HEK293 (cell line): ENCODE results near the gene DACH2.

Experiments
- CTCF ChIA-PET: fragments of 350-600 bp; formaldehyde crosslinking; extraction: SDS; loops from one replicate; lab custom pipeline; 2021; ENCODE audit warnings: antibody characterized with exemption; lab: Yijun Ruan, JAX
- POLR2A ChIA-PET: fragments of 300-600 bp; formaldehyde crosslinking; extraction: SDS; loops from one replicate; lab custom pipeline; 2020; ENCODE audit warnings: antibody characterized with exemption, inconsistent platforms; lab: Yijun Ruan, JAX
- H3K27ac ChIP-seq: fragments of 200-500 bp; sonication (Bioruptor generic); 2 replicates; pipeline ENCODE4 v1.5.1; 2014; ENCODE audit warnings: low read depth, low read length, control low read depth, inconsistent platforms; ENCODE audit errors: extremely low read depth
- H3K36me3 ChIP-seq, 2 experiments: fragments of 200-500 bp in 1 of 2; sonication (Bioruptor generic) in 1 of 2; 1 replicate in 1 of 2; 2 replicates in 1 of 2; pipeline ENCODE4 v1.5.1; 2014 to 2017; ENCODE audit warnings: inconsistent platforms in 2 of 2, low read length in 2 of 2; ENCODE audit not compliant: control insufficient read depth in 2 of 2, insufficient read depth in 1 of 2
- H3K4me1 ChIP-seq: fragments of 200-500 bp; sonication (Bioruptor generic); 2 replicates; pipeline ENCODE4 v1.5.1; 2014; ENCODE audit warnings: mild to moderate bottlenecking, low read length, inconsistent platforms; ENCODE audit not compliant: control insufficient read depth, insufficient read depth
- H3K4me3 ChIP-seq: 2 replicates; pipeline ENCODE4 v1.5.1; 2011; ENCODE audit warnings: low read depth, mild to moderate bottlenecking, control low read depth, low read length, moderate library complexity
- H3K9me3 ChIP-seq: fragments of 200-500 bp; sonication (Bioruptor generic); 2 replicates; pipeline ENCODE4 v1.5.1; 2014; ENCODE audit warnings: low read depth, low read length, inconsistent platforms; ENCODE audit not compliant: control insufficient read depth, insufficient read depth
- GLI2 ChIP-seq: fragments of 450-650 bp; formaldehyde crosslinking; IDR thresholded peaks from 2 replicates; pipeline ENCODE4; 2017; ENCODE audit warnings: missing biosample characterization, missing genetic modification characterization, low read depth, borderline replicate concordance
- HOXC10 ChIP-seq: sonication (generic); formaldehyde crosslinking; IDR thresholded peaks from 2 replicates; pipeline ENCODE4 v1.8.1; 2023; ENCODE audit warnings: mild to moderate bottlenecking, missing genetic modification reagents
- HOXD13 ChIP-seq: sonication (generic); formaldehyde crosslinking; IDR thresholded peaks from 2 replicates; pipeline ENCODE4 v1.8.0; 2022; ENCODE audit warnings: missing genetic modification reagents, borderline replicate concordance
- MYNN ChIP-seq: fragments of 450-650 bp; formaldehyde crosslinking; IDR thresholded peaks from 2 replicates; pipeline ENCODE4 v1.5.1; 2016; ENCODE audit warnings: missing biosample characterization, missing genetic modification characterization, borderline replicate concordance
- SCRT1 ChIP-seq: fragments of 450-650 bp; formaldehyde crosslinking; IDR thresholded peaks from 2 replicates; pipeline ENCODE4 v1.5.1; 2016; ENCODE audit warnings: missing biosample characterization, missing genetic modification characterization, borderline replicate concordance
- YY1 ChIP-seq: fragments of 450-650 bp; formaldehyde crosslinking; IDR thresholded peaks from 2 replicates; pipeline ENCODE4 v1.5.1; 2018; ENCODE audit warnings: missing biosample characterization, missing genetic modification characterization
- ZNF121 ChIP-seq: fragments of 450-650 bp; formaldehyde crosslinking; IDR thresholded peaks from 2 replicates; pipeline ENCODE4 v1.5.1; 2016; ENCODE audit warnings: missing biosample characterization, missing genetic modification characterization
- ZNF174 ChIP-seq: fragments of 450-650 bp; formaldehyde crosslinking; IDR thresholded peaks from 2 replicates; pipeline ENCODE4 v1.5.0; 2017; ENCODE audit warnings: missing biosample characterization, mild to moderate bottlenecking, missing genetic modification characterization
- ZNF221 ChIP-seq: fragments of 450-650 bp; formaldehyde crosslinking; IDR thresholded peaks from 2 replicates; pipeline ENCODE4 v1.5.1; 2017; ENCODE audit warnings: missing biosample characterization, missing genetic modification characterization, borderline replicate concordance
- ZNF324 ChIP-seq: fragments of 450-650 bp; formaldehyde crosslinking; IDR thresholded peaks from 2 replicates; pipeline ENCODE4 v1.5.1; 2016; ENCODE audit warnings: missing biosample characterization, missing genetic modification characterization
- ZNF341 ChIP-seq: fragments of 450-650 bp; formaldehyde crosslinking; IDR thresholded peaks from 2 replicates; pipeline ENCODE4; 2016; ENCODE audit warnings: low read depth, missing biosample characterization, missing genetic modification characterization
- ZNF561 ChIP-seq: fragments of 450-650 bp; IDR thresholded peaks from 2 replicates; pipeline ENCODE4 v1.5.1; 2018; ENCODE audit warnings: missing biosample characterization, missing genetic modification characterization, borderline replicate concordance
- ZNF624 ChIP-seq: fragments of 450-650 bp; formaldehyde crosslinking; IDR thresholded peaks from 2 replicates; pipeline ENCODE4 v1.5.1; 2017; ENCODE audit warnings: missing biosample characterization, missing genetic modification characterization
- ZNF664 ChIP-seq: fragments of 450-650 bp; formaldehyde crosslinking; IDR thresholded peaks from 2 replicates; pipeline ENCODE4 v1.5.1; 2016; ENCODE audit warnings: missing biosample characterization, missing genetic modification characterization
- ZNF791 ChIP-seq: fragments of 450-650 bp; formaldehyde crosslinking; IDR thresholded peaks from 2 replicates; pipeline ENCODE4 v1.5.1; 2016; ENCODE audit warnings: missing biosample characterization, missing genetic modification characterization
- ZSCAN23 ChIP-seq: fragments of 450-650 bp; formaldehyde crosslinking; IDR thresholded peaks from 2 replicates; pipeline ENCODE4 v1.5.1; 2016; ENCODE audit warnings: missing biosample characterization, missing genetic modification characterization
- TF ChIP-seq, protein P1 (sequence below): fragments of 450-650 bp; formaldehyde crosslinking; IDR thresholded peaks from 2 replicates; pipeline ENCODE4 v1.5.1; 2017; ENCODE audit warnings: missing biosample characterization, missing genetic modification characterization
- TF ChIP-seq, protein P2 (sequence below): fragments of 450-650 bp; formaldehyde crosslinking; IDR thresholded peaks from 2 replicates; pipeline ENCODE4 v1.5.1; 2016; ENCODE audit warnings: missing biosample characterization, missing genetic modification characterization
- TF ChIP-seq, protein P3 (sequence below): fragments of 450-650 bp; formaldehyde crosslinking; IDR thresholded peaks from 2 replicates; pipeline ENCODE4 v1.5.1; 2016; ENCODE audit warnings: missing biosample characterization, missing genetic modification characterization

DACH2 gene

DNA sequence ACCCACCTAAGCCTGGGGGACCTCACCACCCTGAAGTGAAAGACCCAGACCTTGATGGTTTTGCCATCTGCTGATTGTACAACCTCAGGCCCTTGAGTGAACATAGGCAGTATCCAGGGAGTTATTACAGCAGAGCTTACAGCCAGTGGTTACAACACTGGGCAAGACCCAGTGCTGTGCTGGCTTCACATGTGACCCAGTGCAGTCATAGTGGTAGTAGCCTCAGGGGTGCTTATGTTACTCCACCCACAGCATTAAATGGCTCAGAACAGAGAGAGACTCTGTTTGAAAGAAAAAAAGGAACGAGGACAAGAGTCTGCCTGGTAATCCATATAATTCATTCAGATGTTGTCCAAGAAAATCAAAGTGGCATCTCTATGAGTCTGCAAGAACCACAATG is 45.2 kb upstream of the DACH2 start:
- Histone ChIP-seq H3K4me3 (no peak overlapping the region), H3K27ac (no peak overlapping the region), H3K9me3 (no peaks in the 10 kb centered on the region), H3K36me3 (no peaks in the 10 kb centered on the region), H3K4me1 (no peaks in the 10 kb centered on the region)
- ChIA-PET POLR2A (no interaction called here), CTCF (interaction anchor here (1.2 kb wide), 1 partner anchor 30 kb away, joined by 6 read pairs; no protein-coding TSS in a partner anchor)
- TF ChIP-seq ZNF121 (tag by site-specific recombination): no peak
- no peak for TF ChIP-seq ZNF561 (tag by site-specific recombination)
- no peak for TF ChIP-seq ZNF624 (tag by site-specific recombination)
- no peak for TF ChIP-seq SCRT1 (tag by site-specific recombination)
- no peak for TF ChIP-seq ZNF174 (tag by site-specific recombination)
- no peak for TF ChIP-seq YY1 (tag by site-specific recombination)
- TF ChIP-seq, protein P1, sequence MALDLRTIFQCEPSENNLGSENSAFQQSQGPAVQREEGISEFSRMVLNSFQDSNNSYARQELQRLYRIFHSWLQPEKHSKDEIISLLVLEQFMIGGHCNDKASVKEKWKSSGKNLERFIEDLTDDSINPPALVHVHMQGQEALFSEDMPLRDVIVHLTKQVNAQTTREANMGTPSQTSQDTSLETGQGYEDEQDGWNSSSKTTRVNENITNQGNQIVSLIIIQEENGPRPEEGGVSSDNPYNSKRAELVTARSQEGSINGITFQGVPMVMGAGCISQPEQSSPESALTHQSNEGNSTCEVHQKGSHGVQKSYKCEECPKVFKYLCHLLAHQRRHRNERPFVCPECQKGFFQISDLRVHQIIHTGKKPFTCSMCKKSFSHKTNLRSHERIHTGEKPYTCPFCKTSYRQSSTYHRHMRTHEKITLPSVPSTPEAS: no peak
- no peak for TF ChIP-seq ZNF221 (tag by site-specific recombination)
- TF ChIP-seq ZNF341 (tag by site-specific recombination): no peak

DNA sequence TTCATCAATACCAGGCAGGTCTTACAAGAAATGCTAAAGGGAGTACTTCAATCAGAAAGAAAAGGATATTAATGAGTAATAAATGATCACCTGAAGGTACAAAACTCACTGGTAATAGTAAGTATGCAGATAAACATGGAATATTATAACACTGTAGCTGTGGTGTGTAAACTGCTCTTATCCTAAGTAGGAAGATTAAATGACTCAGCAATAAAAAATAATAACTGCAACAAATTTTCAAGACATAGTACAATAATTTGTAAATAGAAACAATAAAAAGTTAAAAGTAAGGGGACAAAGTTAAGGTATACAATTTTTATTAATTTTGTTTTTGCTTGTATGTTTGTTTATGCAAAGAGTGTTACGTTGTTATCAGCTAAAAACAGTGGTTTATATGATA is 43.7 kb upstream of the DACH2 start:
- H3K4me1 ChIP-seq: no peaks in the 10 kb centered on the region
- no peaks in the 10 kb centered on the region for H3K9me3 ChIP-seq
- TF ChIP-seq, protein P2, sequence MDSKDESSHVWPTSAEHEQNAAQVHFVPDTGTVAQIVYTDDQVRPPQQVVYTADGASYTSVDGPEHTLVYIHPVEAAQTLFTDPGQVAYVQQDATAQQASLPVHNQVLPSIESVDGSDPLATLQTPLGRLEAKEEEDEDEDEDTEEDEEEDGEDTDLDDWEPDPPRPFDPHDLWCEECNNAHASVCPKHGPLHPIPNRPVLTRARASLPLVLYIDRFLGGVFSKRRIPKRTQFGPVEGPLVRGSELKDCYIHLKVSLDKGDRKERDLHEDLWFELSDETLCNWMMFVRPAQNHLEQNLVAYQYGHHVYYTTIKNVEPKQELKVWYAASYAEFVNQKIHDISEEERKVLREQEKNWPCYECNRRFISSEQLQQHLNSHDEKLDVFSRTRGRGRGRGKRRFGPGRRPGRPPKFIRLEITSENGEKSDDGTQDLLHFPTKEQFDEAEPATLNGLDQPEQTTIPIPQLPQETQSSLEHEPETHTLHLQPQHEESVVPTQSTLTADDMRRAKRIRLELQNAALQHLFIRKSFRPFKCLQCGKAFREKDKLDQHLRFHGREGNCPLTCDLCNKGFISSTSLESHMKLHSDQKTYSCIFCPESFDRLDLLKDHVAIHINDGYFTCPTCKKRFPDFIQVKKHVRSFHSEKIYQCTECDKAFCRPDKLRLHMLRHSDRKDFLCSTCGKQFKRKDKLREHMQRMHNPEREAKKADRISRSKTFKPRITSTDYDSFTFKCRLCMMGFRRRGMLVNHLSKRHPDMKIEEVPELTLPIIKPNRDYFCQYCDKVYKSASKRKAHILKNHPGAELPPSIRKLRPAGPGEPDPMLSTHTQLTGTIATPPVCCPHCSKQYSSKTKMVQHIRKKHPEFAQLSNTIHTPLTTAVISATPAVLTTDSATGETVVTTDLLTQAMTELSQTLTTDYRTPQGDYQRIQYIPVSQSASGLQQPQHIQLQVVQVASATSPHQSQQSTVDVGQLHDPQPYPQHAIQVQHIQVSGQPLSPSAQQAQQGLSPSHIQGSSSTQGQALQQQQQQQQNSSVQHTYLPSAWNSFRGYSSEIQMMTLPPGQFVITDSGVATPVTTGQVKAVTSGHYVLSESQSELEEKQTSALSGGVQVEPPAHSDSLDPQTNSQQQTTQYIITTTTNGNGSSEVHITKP (tag by site-specific recombination): no peak
- TF ChIP-seq ZNF791: no peak
- no peak for TF ChIP-seq MYNN (tag by site-specific recombination)
- TF ChIP-seq ZNF664 (tag by site-specific recombination): no peak
- TF ChIP-seq ZSCAN23 (tag by site-specific recombination): no peak
- no peak for TF ChIP-seq YY1 (tag by site-specific recombination)
- TF ChIP-seq GLI2 (tag by site-specific recombination): no peak
- TF ChIP-seq HOXD13 (CRISPR knock-in tag): no peak
- TF ChIP-seq, protein P3, sequence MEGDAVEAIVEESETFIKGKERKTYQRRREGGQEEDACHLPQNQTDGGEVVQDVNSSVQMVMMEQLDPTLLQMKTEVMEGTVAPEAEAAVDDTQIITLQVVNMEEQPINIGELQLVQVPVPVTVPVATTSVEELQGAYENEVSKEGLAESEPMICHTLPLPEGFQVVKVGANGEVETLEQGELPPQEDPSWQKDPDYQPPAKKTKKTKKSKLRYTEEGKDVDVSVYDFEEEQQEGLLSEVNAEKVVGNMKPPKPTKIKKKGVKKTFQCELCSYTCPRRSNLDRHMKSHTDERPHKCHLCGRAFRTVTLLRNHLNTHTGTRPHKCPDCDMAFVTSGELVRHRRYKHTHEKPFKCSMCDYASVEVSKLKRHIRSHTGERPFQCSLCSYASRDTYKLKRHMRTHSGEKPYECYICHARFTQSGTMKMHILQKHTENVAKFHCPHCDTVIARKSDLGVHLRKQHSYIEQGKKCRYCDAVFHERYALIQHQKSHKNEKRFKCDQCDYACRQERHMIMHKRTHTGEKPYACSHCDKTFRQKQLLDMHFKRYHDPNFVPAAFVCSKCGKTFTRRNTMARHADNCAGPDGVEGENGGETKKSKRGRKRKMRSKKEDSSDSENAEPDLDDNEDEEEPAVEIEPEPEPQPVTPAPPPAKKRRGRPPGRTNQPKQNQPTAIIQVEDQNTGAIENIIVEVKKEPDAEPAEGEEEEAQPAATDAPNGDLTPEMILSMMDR (tag by site-specific recombination): no peak
- TF ChIP-seq HOXC10: no peak
- TF ChIP-seq ZNF324 (tag by site-specific recombination): no peak
- TF ChIP-seq, all 188 proteins: peak for 0
- CTCF ChIA-PET: interaction anchor here (1.2 kb wide), 1 partner anchor 28 kb away, joined by 6 read pairs; no protein-coding TSS in a partner anchor
- Histone ChIP-seq H3K27ac (no peak overlapping the region), H3K4me3 (no peak overlapping the region), H3K36me3 (no peaks in the 10 kb centered on the region)
- POLR2A ChIA-PET: no interaction called here
